HG03064 (cell line): ENCODE data around the gene VPREB3.

Source experiments
- ATAC-seq: cut with Tn5 transposase; IDR thresholded peaks from one replicate; pipeline ENCODE4 v1.9.1; 2021; ENCODE audit warnings: low read depth; ENCODE audit not compliant: unreplicated experiment

VPREB3 gene

GRCh38 chr22:23783265-23784150, 29.3 kb upstream of the VPREB3 start:
- no peak for ATAC-seq

- ATAC-seq = no peak
Measured at GRCh38 chr22:23782703-23783102, 28.5 kb upstream of the VPREB3 start.

- ATAC-seq = no peak
Measured at GRCh38 chr22:23782252-23782651, 28.0 kb upstream of the VPREB3 start.

- no peak for ATAC-seq
Measured at GRCh38 chr22:23781511-23782183, 27.4 kb upstream of the VPREB3 start.

GRCh38 chr22:23781065-23781464, 26.8 kb upstream of the VPREB3 start:
- no peak for ATAC-seq

GRCh38 chr22:23780146-23780748, 26.0 kb upstream of the VPREB3 start:
- ATAC-seq = no peak

GRCh38 chr22:23779731-23780130, 25.5 kb upstream of the VPREB3 start:
- ATAC-seq = no peak

GRCh38 chr22:23779083-23779482, 24.9 kb upstream of the VPREB3 start:
- no peak for ATAC-seq

GRCh38 chr22:23778577-23778900, 24.3 kb upstream of the VPREB3 start:
- ATAC-seq = no peak

GRCh38 chr22:23777776-23778576, 23.8 kb upstream of the VPREB3 start:
- no peak for ATAC-seq

GRCh38 chr22:23775779-23776375, 21.7 kb upstream of the VPREB3 start:
- no peak for ATAC-seq

- no peak for ATAC-seq
Measured at GRCh38 chr22:23774922-23775436, 20.8 kb upstream of the VPREB3 start.

- ATAC-seq = no peak
Measured at GRCh38 chr22:23774114-23774921, 20.1 kb upstream of the VPREB3 start.

- ATAC-seq = no peak
Measured at GRCh38 chr22:23773483-23774113, 19.4 kb upstream of the VPREB3 start.

GRCh38 chr22:23772649-23773473, 18.6 kb upstream of the VPREB3 start, which contains the start of gene MMP11:
MMP11 (plus strand) TSS chr22:23772849; CDS start chr22:23772871, 22 bp downstream.
- ATAC-seq = no peak

- ATAC-seq = no peak
Measured at GRCh38 chr22:23772315-23772648, 18.1 kb upstream of the VPREB3 start.

GRCh38 chr22:23769321-23769965, 15.2 kb upstream of the VPREB3 start:
- no peak for ATAC-seq
